ENCODE results near the gene ZMIZ2.
"Not testable (repeated sequence)": the region's sequence is repeated elsewhere in the genome, so short reads cannot be mapped to it uniquely, and the experiment has no call there.

The ZMIZ2 gene

DNA sequence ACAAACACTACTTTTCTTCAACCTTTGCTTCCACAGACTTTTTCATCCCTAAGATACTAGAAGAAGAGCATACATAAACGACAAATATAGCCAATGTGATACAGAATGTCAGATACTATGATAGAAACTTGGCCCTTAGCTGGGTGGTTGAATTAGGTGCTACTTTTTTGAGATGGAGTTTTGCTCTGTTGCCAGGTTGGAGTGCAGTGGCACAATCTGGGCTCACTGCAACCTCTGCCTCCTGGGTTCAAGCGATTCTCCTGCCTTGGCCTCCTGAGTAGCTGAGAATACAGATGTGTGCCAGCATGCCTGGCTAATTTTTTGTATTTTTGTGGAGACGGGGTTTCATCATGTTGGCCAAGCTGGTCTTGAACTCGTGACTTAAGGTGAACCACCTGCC, 51.3 kb downstream of the ZMIZ2 start:
- no peak overlapping the region for H3K4me3 ChIP-seq (ENCODE audit: low read depth, low read length)
- TF ChIP-seq, protein P1, sequence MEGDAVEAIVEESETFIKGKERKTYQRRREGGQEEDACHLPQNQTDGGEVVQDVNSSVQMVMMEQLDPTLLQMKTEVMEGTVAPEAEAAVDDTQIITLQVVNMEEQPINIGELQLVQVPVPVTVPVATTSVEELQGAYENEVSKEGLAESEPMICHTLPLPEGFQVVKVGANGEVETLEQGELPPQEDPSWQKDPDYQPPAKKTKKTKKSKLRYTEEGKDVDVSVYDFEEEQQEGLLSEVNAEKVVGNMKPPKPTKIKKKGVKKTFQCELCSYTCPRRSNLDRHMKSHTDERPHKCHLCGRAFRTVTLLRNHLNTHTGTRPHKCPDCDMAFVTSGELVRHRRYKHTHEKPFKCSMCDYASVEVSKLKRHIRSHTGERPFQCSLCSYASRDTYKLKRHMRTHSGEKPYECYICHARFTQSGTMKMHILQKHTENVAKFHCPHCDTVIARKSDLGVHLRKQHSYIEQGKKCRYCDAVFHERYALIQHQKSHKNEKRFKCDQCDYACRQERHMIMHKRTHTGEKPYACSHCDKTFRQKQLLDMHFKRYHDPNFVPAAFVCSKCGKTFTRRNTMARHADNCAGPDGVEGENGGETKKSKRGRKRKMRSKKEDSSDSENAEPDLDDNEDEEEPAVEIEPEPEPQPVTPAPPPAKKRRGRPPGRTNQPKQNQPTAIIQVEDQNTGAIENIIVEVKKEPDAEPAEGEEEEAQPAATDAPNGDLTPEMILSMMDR (IDR thresholded peaks at IDR 0.05; ENCODE audit: low read depth, low read length): no peak

DNA sequence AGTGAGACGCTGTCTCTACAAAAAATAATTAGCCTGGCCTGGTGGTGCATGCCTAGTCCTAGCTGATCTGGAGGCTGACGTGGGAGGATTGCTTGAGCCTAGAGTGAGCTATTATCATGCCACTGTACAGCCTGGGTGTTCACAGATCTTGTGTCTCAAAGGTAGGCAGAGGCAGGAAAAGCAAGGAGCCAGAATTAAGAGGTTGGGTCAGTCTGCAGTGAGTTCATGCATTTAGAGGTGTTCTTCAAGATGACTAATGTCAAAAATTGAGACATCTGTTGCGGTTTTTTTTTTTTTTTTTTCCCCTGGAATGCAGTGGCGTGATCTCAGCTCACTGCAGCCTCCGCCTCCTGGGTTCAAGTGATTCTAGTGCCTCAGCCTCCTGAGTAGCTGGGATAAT, 53.2 kb downstream of the ZMIZ2 start:
- H3K4me3 ChIP-seq (ENCODE audit: low read depth, low read length): no peak overlapping the region
- TF ChIP-seq, protein P1 (IDR thresholded peaks at IDR 0.05; ENCODE audit: low read depth, low read length): no peak

DNA sequence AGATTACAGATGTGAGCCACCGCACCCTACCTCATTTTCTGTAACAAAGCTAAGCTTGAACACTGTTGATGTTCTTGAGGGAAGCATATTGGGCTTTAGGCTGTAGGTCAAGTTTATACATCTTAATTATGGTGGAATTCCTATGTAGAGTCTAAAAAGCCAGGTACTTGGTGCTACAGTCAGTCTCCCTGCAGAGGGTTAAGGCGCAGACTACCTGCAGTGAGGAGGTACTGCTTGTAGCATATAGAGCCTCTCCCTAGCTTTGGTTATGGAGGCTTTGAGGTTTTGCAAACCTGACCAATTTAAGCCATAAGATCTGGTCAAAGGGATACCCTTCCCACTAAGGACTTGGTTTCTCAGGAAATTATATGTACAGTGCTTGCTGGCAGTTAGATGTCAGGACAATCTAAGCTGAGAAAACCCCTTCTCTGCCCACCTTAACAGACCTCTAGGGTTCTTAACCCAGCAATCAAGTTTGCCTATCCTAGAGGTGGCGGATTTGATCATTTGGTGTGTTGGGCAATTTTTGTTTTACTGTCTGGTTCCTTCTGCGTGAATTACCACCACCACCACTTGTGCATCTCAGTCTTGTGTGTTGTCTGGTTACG, 53.9 kb downstream of the ZMIZ2 start:
- no peak overlapping the region for H3K4me3 ChIP-seq (ENCODE audit: low read depth, low read length)
- TF ChIP-seq, protein P1 (IDR thresholded peaks at IDR 0.05; ENCODE audit: low read depth, low read length): no peak

DNA sequence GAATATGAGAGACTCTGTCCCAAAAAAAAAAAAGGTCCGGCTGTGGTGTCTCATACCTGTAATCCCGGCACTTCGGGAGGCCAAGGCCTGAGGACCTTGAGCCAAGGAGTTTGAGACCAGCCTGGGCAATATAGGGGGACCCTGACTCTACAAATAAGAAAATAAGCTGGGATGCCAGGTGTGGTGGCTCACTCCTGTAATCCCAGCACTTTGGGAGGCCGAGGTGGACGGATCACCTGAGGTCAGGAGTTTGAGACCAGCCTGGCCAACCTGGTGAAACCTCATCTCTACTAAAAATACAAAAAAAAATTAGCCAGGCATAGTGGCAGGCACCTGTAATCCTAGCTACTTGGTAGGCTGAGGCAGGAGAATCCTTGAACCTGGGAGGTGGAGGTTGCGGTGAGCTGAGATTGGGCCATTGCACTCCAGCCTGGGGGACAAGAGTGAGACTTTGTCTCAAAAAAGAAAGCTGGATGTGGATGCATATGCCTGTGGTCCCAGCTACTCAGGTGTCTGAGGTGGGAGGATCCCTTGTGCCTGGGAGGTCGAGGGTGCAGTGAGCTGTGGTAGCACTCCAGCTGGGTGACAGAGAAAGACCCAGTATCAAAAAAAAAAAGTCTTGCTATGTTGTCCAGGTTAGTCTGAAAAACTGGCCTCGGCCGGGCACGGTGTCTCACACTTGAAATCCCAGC, 55.3 kb downstream of the ZMIZ2 start:
- H3K4me3 ChIP-seq (ENCODE audit: low read depth, low read length): not testable (repeated sequence)

DNA sequence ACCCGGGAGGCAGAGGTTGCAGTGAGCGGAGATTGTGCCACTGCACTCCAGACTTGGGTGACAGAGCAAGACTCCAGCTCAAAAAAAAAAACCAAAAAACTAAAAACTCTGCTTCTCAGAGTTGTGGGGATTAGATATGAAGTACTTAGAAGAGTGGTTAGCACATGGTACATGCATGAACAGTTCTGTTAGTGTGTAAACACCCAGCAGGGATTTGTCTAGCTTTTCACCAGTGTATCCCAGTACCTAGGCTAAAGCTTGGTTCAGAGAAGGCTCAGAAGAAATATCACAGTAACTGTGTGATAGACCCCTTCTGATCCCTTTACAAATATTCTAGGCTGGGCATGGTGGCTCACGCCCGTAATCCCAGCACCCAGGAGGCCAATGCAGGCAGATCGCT, 57.3 kb downstream of the ZMIZ2 start:
- TF ChIP-seq, protein P1 (IDR thresholded peaks at IDR 0.05; ENCODE audit: low read depth, low read length): no peak

DNA sequence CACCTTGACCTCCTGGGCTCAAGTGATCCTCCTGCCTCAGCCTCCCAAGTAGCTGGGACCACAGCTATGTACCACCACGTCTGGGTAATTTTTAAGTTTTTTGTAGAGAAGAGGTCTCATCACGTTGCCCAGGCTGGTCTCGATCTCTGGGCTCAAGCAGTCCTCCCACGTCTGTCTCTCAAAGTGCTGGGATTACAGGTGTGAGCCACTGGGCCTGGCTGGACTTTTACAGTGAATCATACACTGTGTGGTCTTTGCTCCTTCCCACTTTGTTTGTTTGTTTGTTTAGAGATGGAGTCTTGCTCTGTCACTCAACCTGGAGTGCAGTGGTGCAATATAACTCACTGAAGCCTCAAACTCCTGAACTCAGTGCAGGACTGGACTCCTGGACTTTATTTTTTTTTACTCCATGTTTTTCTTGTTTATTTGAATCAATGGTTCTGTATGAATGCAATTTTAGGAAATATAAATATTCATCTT, 60.3 kb downstream of the ZMIZ2 start:
- H3K4me3 ChIP-seq (ENCODE audit: low read depth, low read length): no peak overlapping the region

More for the DNA sequence above, 57.3 kb downstream of the ZMIZ2 start:
- H3K4me3 ChIP-seq (ENCODE audit: low read depth, low read length): no peak overlapping the region

DNA sequence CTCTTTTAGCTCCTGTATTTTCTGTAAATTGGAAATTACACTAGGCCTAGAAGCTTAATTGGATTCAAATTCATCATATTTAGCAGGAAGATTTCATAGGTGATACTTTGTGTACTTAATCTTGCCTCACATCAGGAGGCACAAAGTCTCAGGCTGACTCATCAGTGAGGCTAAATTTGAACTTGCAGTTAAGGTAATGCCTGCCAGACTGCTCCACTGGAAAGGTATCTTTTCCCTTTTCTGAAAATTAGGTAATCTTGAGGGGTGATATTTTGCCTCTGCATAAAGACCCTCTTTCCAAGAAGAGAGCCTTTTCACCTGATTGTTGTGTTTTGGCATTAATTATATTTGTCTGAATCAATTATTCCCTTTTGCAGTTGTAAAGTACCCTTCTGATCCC, 62.4 kb downstream of the ZMIZ2 start:
- TF ChIP-seq, protein P1 (IDR thresholded peaks at IDR 0.05; ENCODE audit: low read depth, low read length): no peak
- H3K4me3 ChIP-seq (ENCODE audit: low read depth, low read length): no peak overlapping the region

More for the DNA sequence above, 60.3 kb downstream of the ZMIZ2 start:
- TF ChIP-seq, protein P1 (IDR thresholded peaks at IDR 0.05; ENCODE audit: low read depth, low read length): no peak
